Right renal cortex interstitium (tissue), 3 donors: ENCODE measurements around the gene PLEKHG1. TPM values are rescaled to one million over a fixed set of nuclear protein-coding genes. Genes with fewer than 3 reads are reported as not detected.

Source experiments
- DNase-seq, 3 donors: peaks; one replicate each; pipeline ENCODE4 v3.0.0-alpha.2; 2013; ENCODE audit warnings: low read depth in 3 of 3, low spot score in 2 of 3
- polyA plus RNA-seq, 3 donors: library from polyadenylated mRNA; unstranded; fragments of 120-200 nt; gene quantifications; one replicate each; pipeline ENCODE4 v1.2.1, GENCODE V29; 2013; ENCODE audit not compliant: insufficient read length in 3 of 3

Gene PLEKHG1
- polyA plus RNA-seq, 3 donors: 34.1 to 41.2 (median 35.1) TPM

- DNase-seq: no peak
These were observed 18.1 kb downstream of the PLEKHG1 start for GRCh38 chr6:150617496-150618460.

DNA sequence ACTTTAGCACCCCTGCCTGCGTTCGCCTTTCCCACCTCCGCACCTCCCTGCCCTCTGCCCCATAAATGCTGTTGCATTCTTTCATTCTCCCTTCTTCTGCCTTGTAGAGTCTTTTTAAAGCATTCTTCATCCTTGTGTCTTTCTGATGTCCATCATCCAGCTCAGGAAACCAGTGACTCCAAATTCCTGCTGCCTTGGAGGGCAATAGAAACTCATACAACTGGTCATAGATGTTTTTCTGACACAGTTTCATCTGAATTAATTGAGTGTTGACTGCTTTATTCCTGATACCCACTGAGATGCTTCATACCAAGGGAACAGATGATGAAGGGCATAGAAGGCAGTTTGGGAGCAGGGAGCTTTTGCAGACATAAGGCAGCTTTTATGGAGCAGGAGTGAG is 19.6 kb downstream of the PLEKHG1 start:
- no peak for DNase-seq

- no peak for DNase-seq
These were observed 20.6 kb downstream of the PLEKHG1 start for GRCh38 chr6:150620244-150620643.

DNA sequence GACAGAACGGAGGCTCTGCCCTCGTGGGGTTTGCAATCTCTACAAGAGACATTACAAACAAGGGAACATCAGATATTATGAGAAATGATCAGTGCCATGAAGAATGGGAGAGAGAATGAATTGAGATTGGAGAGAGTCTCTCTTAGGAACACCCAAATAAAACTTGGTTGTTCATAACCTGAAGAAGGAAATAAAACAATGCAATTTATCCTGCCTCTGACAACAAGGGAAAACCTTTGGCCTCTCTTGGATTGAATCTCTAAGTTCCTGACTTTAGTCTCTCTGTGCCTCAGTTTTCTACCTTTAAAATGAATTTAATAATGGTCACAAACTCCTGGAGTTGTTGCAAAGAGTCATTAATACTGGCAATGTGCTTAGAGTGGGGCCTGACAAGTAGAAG is 21.1 kb downstream of the PLEKHG1 start:
- no peak for DNase-seq

DNA sequence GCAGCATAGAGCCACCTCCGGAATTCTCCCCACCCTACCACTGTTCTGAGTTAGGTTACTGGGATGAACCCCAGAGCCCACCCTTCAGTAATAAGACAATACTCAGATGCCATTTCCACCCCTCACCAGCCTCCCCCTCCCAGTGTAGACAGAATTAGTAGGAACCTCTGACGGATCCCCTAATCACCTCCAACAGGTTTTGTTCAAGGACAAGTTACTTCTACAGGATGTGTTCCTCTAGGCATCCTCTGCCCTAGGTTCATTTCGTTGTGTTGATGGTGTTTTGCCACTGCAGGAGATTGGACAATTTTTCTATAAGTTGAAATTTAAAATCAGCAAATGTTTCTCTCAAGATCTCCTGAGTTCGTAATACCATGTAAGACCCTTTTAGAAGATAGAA is 22.8 kb downstream of the PLEKHG1 start:
- no peak for DNase-seq

DNA sequence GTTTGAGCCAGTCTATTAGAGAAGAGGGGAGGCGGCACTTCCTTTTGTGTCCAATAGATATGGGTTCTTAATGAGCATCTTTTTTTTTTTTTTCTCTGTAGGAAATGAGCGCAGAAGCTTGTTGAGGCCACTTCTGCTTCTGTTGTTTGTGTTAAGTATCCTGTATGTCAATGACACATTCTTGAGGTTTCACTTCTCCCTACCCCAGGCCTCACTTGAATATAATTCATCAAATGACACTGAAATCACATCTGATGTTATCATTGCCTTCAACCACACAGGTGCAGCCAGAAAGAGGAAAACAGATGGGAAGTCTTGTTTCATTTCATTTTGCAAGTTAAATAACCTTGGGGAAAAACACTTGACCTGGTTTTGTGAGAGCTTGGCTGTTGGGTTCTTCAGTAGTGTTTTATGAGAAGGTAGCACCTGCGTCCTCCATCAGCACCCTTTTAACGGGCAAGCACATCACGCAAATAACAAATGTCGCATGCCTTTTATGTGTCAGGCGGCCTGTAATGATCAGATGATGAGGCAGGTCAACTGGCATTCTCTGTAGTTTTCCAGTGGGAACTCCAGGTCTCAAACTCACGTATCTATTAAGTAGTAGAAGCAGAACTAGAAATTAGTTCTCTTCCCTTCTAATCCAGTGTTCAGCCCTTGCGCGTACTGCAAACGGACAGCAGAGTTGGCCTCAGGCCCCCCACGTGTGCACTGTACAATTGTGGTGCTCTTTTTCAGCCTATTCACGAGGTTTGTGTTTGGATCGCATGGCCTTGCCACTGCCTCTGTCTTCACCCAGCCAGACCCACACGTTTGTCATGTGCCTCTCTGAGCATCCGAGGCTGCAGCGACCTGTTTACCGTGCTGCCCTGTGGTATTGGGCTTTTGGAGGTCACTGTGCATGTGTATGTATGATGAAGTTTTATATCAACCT is 23.5 kb downstream of the PLEKHG1 start:
- no peak for DNase-seq

DNA sequence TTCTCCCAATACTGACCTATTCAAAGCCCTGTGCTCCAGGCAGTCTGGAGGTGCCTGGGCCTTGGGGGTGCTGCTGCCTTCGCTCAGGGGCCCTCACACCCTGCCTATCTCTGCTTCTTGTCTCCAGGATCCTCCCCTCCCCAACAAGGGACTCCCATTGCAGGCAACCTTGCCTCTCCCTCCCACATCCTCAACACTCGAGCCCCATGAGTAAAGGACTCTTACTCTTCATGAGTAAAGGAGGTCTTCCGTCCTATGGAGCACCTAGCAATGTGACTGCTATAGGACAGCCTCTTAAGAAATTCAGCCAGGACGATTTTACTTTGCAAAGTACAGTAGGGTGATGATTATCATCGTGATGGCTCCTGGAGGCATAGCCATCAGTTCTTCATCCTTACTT is 24.5 kb downstream of the PLEKHG1 start:
- DNase-seq: no peak

- DNase-seq: no peak
These were observed 26.2 kb downstream of the PLEKHG1 start for GRCh38 chr6:150625927-150626326.

GRCh38 chr6:150627154-150627553 is 27.5 kb downstream of the PLEKHG1 start:
- DNase-seq: no peak

DNA sequence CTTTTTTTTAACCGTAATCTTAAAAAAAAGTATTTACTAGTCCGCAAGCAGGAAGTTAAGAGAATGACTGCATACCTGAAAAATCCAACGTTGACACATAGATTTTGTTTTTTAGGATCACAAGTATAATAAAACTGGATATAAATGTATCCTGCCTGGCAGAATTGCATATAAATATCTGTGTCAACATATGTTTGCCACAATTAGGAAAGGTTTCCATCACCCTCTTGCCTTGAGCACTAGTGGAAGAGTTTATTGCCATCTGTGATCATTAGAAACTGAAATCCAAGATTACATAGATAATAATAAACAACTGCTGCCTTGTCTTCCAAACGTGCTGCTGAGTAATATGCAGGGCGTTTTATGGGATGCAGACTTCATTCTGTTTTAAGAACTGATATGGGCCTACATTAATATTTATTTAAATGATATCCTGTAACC is 27.9 kb downstream of the PLEKHG1 start:
- no peak for DNase-seq

DNA sequence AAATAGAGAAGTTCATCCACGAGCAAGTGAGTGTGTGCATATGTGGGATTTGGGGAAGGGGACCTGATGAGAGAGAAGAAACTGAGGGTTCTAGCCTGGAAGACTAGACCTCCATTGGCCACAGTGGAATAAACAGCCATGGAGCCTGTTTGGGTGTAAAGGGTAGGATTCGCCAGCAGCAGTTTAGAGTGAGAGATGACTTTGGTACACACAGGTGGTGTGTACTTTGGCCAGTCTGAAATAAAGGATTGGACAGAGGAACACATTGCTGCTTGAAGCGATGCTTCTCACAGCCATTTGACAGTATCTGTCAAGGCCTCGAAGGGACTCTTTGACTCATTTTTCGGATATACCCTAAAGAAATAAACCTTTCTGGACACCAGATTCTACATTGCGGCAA is 29.2 kb downstream of the PLEKHG1 start:
- DNase-seq: no peak

- DNase-seq: no peak
These were observed 31.7 kb downstream of the PLEKHG1 start for GRCh38 chr6:150631283-150631983.

DNA sequence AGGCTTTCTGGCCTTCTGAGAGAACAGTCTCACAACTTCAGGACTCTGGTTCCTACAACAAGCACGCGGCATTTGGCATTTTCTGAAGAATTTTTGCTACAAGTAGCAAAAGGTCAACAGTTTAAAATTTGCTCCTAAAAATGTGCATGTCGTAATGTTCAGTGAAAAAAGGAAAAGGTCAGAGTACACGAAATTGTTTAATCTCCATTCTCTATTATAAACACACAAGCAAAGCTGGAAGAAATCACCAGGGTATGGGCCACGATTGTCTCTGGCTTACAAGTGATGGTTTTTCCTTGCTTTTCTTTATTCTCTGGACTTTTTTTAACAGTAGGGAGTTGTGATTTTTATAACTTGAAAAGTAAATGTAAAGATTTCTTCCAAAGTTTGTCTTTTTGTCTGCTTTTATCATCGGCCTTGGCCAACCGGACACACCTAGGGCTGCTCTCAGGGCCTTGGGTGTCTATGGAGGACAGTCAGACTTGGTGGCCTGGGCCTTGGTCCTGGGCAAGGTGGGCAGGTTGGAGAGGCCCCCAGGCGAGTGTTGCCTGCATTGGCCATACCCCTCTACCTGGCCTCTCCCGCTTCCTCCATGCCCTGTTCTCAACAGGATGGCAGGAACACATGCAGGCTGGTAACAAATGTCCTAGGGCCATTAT is 32.4 kb downstream of the PLEKHG1 start:
- DNase-seq: no peak

- DNase-seq: no peak
These were observed 33.2 kb downstream of the PLEKHG1 start for GRCh38 chr6:150632785-150633485.

- DNase-seq: no peak
These were observed 33.8 kb downstream of the PLEKHG1 start for GRCh38 chr6:150633486-150633834.

- no peak for DNase-seq
These were observed 34.7 kb downstream of the PLEKHG1 start for GRCh38 chr6:150634176-150634963.

GRCh38 chr6:150634964-150635292 is 35.2 kb downstream of the PLEKHG1 start:
- no peak for DNase-seq

GRCh38 chr6:150635906-150636514 is 36.3 kb downstream of the PLEKHG1 start:
- no peak for DNase-seq

- no peak for DNase-seq
These were observed 37.1 kb downstream of the PLEKHG1 start for GRCh38 chr6:150636808-150637207.
